ENCODE results near the gene TIMD4. TPM values are rescaled to one million over a fixed set of nuclear protein-coding genes. Genes with fewer than 3 reads are reported as not detected.

TIMD4 gene
- total RNA-seq, 1 donor from 2014 or later, result not detected

Other genes starting within 250 kb of the TIMD4 start
- 0.07 TPM in 2 replicates for gene PPP1R2B, start 112.9 kb downstream of the TIMD4 start, total RNA-seq
- gene HAVCR1, start 95.9 kb upstream of the TIMD4 start, total RNA-seq, result not detected in 2 replicates
- gene HAVCR2, start 145.8 kb upstream of the TIMD4 start, total RNA-seq, result 0.07 TPM in 1 of 2 replicates, not detected in the other
- 6.4 and 8.4 TPM in 2 replicates for gene MED7, start 179.6 kb upstream of the TIMD4 start, total RNA-seq
- not detected in 2 replicates for gene GARIN3, start 203.0 kb upstream of the TIMD4 start, total RNA-seq
- not detected in 2 replicates for gene ITK, start 217.6 kb upstream of the TIMD4 start, total RNA-seq